H1 (cell line): Measurements from ENCODE around the gene DMRT1. TPM values are rescaled to one million over a fixed set of nuclear protein-coding genes. Genes with fewer than 3 reads are reported as not detected.

Experiments used
- CTCF ChIA-PET: fragments of 300-600 bp; sonication (Branson Sonifier 250); formaldehyde crosslinking; loops from one replicate; lab custom pipeline; 2021; ENCODE audit not compliant: partially characterized antibody; lab: Charles Lee
- POLR2A ChIA-PET: fragments of 300-600 bp; sonication (Branson Sonifier 250); formaldehyde crosslinking; loops from one replicate; lab custom pipeline; 2021; ENCODE audit warnings: inconsistent platforms; ENCODE audit not compliant: partially characterized antibody; lab: Charles Lee
- DNase-seq, 2 experiments: peaks; one replicate each; pipeline versions ENCODE4 v3.0.0 to v3.0.0-alpha.2; 2010 to 2022; ENCODE audit warnings: low spot score in 2 of 2, low read depth in 1 of 2, mixed read lengths in 1 of 2
- FAIRE-seq: peaks from 2 replicates; lab custom pipeline; 2011; peaks lifted over from hg19 to GRCh38; lab: Jason Lieb, UNC
- H2AFZ ChIP-seq: 2 replicates; pipeline ENCODE4 v1.8.1; 2012; ENCODE audit warnings: low read length, inconsistent platforms
- H2AK5ac ChIP-seq: 2 replicates; pipeline ENCODE4 v1.6.1; 2013; ENCODE audit warnings: low read depth, low read length
- H2BK120ac ChIP-seq: replicated peaks from 2 replicates; pipeline ENCODE3; 2013; ENCODE audit warnings: low read depth, low read length, inconsistent platforms
- H2BK12ac ChIP-seq: 2 replicates; pipeline ENCODE4 v1.6.1; 2013; ENCODE audit warnings: low read depth, low read length
- H2BK15ac ChIP-seq: 2 replicates; pipeline ENCODE4 v1.6.1; 2013; ENCODE audit warnings: low read length
- H2BK20ac ChIP-seq: 2 replicates; pipeline ENCODE4 v1.6.1; 2013; ENCODE audit warnings: low read length
- H2BK5ac ChIP-seq: 2 replicates; pipeline ENCODE4 v1.6.1; 2013; ENCODE audit warnings: low read depth, low read length
- H3K14ac ChIP-seq: 2 replicates; pipeline ENCODE4 v1.6.1; 2013; ENCODE audit warnings: inconsistent platforms; ENCODE audit not compliant: insufficient read length
- H3K18ac ChIP-seq: 2 replicates; pipeline ENCODE4 v1.6.1; 2013; ENCODE audit warnings: low read length; ENCODE audit errors: extremely low read depth
- H3K23ac ChIP-seq: 2 replicates; pipeline ENCODE4 v1.6.1; 2013; ENCODE audit warnings: inconsistent platforms; ENCODE audit not compliant: insufficient read length
- H3K23me2 ChIP-seq: 2 replicates; pipeline ENCODE4 v1.6.1; 2013; ENCODE audit warnings: low read depth, low read length
- H3K27ac ChIP-seq: 2 replicates; pipeline ENCODE4 v1.6.1; 2011; ENCODE audit warnings: low read depth, low read length, inconsistent platforms
- H3K27me3 ChIP-seq, 4 experiments: replicated peaks in 1 of 4; 1 replicate in 1 of 4; 2 replicates in 3 of 4; pipeline versions ENCODE4 v1.6.1 to v1.8.1; 2011 to 2013; ENCODE audit warnings: low read length in 3 of 4, mild to moderate bottlenecking in 3 of 4, inconsistent platforms in 2 of 4, mixed read lengths in 2 of 4, moderate library complexity in 1 of 4; ENCODE audit not compliant: control insufficient read depth in 3 of 4, insufficient read depth in 3 of 4; ENCODE audit errors: extremely low read depth in 1 of 4
- H3K36me3 ChIP-seq, 4 experiments: 2 replicates each; pipeline versions ENCODE4 v1.6.1 to v1.8.1; 2011 to 2013; ENCODE audit warnings: mild to moderate bottlenecking in 4 of 4, low read length in 3 of 4, moderate library complexity in 2 of 4, control low read depth in 1 of 4, inconsistent platforms in 1 of 4; ENCODE audit not compliant: insufficient read depth in 4 of 4, control insufficient read depth in 2 of 4
- H3K4ac ChIP-seq: replicated peaks from 2 replicates; pipeline ENCODE3; 2013; ENCODE audit warnings: low read length, low read depth, mixed read lengths, inconsistent platforms; ENCODE audit not compliant: insufficient read length
- H3K4me1 ChIP-seq, 4 experiments: replicated peaks in 1 of 4; 1 replicate in 1 of 4; 2 replicates in 3 of 4; pipeline versions ENCODE4 v1.6.1 to v1.8.1; 2011 to 2013; ENCODE audit warnings: low read length in 3 of 4, inconsistent platforms in 2 of 4, mixed read lengths in 1 of 4; ENCODE audit not compliant: insufficient read depth in 4 of 4, control insufficient read depth in 3 of 4
- H3K4me2 ChIP-seq, 2 experiments: 2 replicates each; pipeline versions ENCODE4 v1.6.1 to v1.8.1; 2011 to 2013; ENCODE audit warnings: low read depth in 2 of 2, low read length in 2 of 2, control low read depth in 1 of 2, inconsistent platforms in 1 of 2, mild to moderate bottlenecking in 1 of 2; ENCODE audit not compliant: insufficient read depth in 1 of 2
- H3K4me3 ChIP-seq, 4 experiments: fragments of 200-600, 300-600 bp in 1 of 4; sonication (generic), shearing (Covaris generic), sonication (Bioruptor Twin) in 1 of 4; 2 replicates each; pipeline versions ENCODE4 v1.5.1 to v1.8.1; 2011 to 2016; ENCODE audit warnings: low read length in 4 of 4, low read depth in 3 of 4, control low read depth in 2 of 4, inconsistent platforms in 2 of 4, mild to moderate bottlenecking in 2 of 4, mixed read lengths in 1 of 4, moderate library complexity in 1 of 4; ENCODE audit not compliant: insufficient read depth in 2 of 4; ENCODE audit errors: extremely low read depth in 1 of 4
- H3K56ac ChIP-seq: replicated peaks from 2 replicates; pipeline ENCODE3; 2013; ENCODE audit warnings: low read depth, mild to moderate bottlenecking, mixed read lengths, low read length, inconsistent platforms; ENCODE audit not compliant: insufficient read length
- H3K79me1 ChIP-seq: 2 replicates; pipeline ENCODE4 v1.6.1; 2013; ENCODE audit warnings: low read depth, low read length, control low read depth
- H3K79me2 ChIP-seq, 2 experiments: 2 replicates each; pipeline versions ENCODE4 v1.6.1 to v1.8.1; 2012 to 2013; ENCODE audit warnings: low read length in 2 of 2, mild to moderate bottlenecking in 2 of 2, inconsistent platforms in 1 of 2; ENCODE audit not compliant: insufficient read depth in 2 of 2, control insufficient read depth in 1 of 2
- H3K9ac ChIP-seq, 4 experiments: replicated peaks in 1 of 4; 1 replicate in 1 of 4; 2 replicates in 3 of 4; pipeline versions ENCODE4 v1.6.1 to v1.8.1; 2011 to 2013; ENCODE audit warnings: low read depth in 3 of 4, low read length in 3 of 4, control low read depth in 2 of 4, mild to moderate bottlenecking in 2 of 4, moderate library complexity in 2 of 4, inconsistent platforms in 1 of 4; ENCODE audit errors: extremely low read depth in 1 of 4
- H3K9me3 ChIP-seq, 2 experiments: 2 replicates each; pipeline versions ENCODE4 v1.6.1 to v1.8.1; 2012 to 2013; ENCODE audit warnings: mild to moderate bottlenecking in 2 of 2, moderate library complexity in 2 of 2, control low read depth in 1 of 2, inconsistent platforms in 1 of 2, low read depth in 1 of 2, low read length in 1 of 2, mixed read lengths in 1 of 2; ENCODE audit not compliant: insufficient read depth in 2 of 2
- H4K20me1 ChIP-seq, 2 experiments: replicated peaks in 1 of 2; 2 replicates each; pipeline versions ENCODE3 to v1.8.1; 2011 to 2013; ENCODE audit warnings: inconsistent platforms in 2 of 2, low read length in 2 of 2, mild to moderate bottlenecking in 1 of 2; ENCODE audit not compliant: insufficient read depth in 2 of 2, control insufficient read depth in 1 of 2
- H4K5ac ChIP-seq: 2 replicates; pipeline ENCODE4 v1.6.1; 2013; ENCODE audit warnings: low read length, low read depth, mixed read lengths, inconsistent platforms; ENCODE audit not compliant: insufficient read length
- H4K8ac ChIP-seq: 2 replicates; pipeline ENCODE4 v1.8.0; 2013; ENCODE audit warnings: mild to moderate bottlenecking, moderate library complexity, low read length, inconsistent platforms; ENCODE audit not compliant: insufficient read depth; ENCODE audit errors: extremely low read depth
- H4K91ac ChIP-seq: replicated peaks from 2 replicates; pipeline ENCODE3; 2013; ENCODE audit warnings: low read length, mixed read lengths, inconsistent platforms; ENCODE audit not compliant: insufficient read length
- ATF3 ChIP-seq: IDR thresholded peaks from 2 replicates; pipeline ENCODE4 v1.6.1; 2011; ENCODE audit warnings: low read depth, mild to moderate bottlenecking, low read length; ENCODE audit not compliant: insufficient read depth
- BCL11A ChIP-seq, 2 experiments: IDR thresholded peaks; one replicate each; pipeline ENCODE4 v1.6.1; 2011; ENCODE audit warnings: low read depth in 2 of 2, low read length in 2 of 2, mild to moderate bottlenecking in 2 of 2
- CHD1 ChIP-seq: IDR thresholded peaks from 2 replicates; pipeline ENCODE4 v1.6.1; 2012; ENCODE audit warnings: low read depth, low read length, improper control_type of control experiment
- E2F6 ChIP-seq: IDR thresholded peaks from 2 replicates; pipeline ENCODE4 v1.6.1; 2012; ENCODE audit warnings: inconsistent platforms
- GABPA ChIP-seq: IDR thresholded peaks from 2 replicates; pipeline ENCODE4 v1.6.1; 2011; ENCODE audit warnings: mild to moderate bottlenecking, low read length, moderate library complexity, borderline replicate concordance; ENCODE audit not compliant: insufficient read depth
- GTF2F1 ChIP-seq: IDR thresholded peaks from 2 replicates; pipeline ENCODE4 v1.6.1; 2012; ENCODE audit warnings: low read depth, low read length, improper control_type of control experiment, borderline replicate concordance
- MAX ChIP-seq: IDR thresholded peaks from 2 replicates; pipeline ENCODE4 v1.6.1; 2012; ENCODE audit warnings: inconsistent platforms
- POU5F1 ChIP-seq: IDR thresholded peaks from 2 replicates; pipeline ENCODE4 v1.6.1; 2011; ENCODE audit warnings: low read depth, mild to moderate bottlenecking, low read length, moderate library complexity
- RBBP5 ChIP-seq: IDR thresholded peaks from 2 replicates; pipeline ENCODE4 v1.7.1; 2012; ENCODE audit warnings: low read depth, mild to moderate bottlenecking, inconsistent platforms, low read length, moderate library complexity, borderline replicate concordance
- SIN3A ChIP-seq, 2 experiments: IDR thresholded peaks in 1 of 2; conservative IDR thresholded peaks in 1 of 2; 2 replicates each; pipeline ENCODE4 v1.6.1; 2011 to 2012; ENCODE audit warnings: low read length in 2 of 2, improper control_type of control experiment in 1 of 2, low read depth in 1 of 2, mild to moderate bottlenecking in 1 of 2
- WGBS, 2 experiments: shearing (Covaris generic) in 1 of 2; methylation state at CpG; one replicate each; pipeline versions ENCODE4 v1.1.6 to v1.1.7; 2013 to 2015; ENCODE audit warnings: low lambda C conversion rate in 2 of 2, mixed read lengths in 2 of 2, inconsistent platforms in 1 of 2, low coverage in 1 of 2, missing lambda C conversion rate in 1 of 2; ENCODE audit not compliant: insufficient replicate concordance in 2 of 2, insufficient coverage in 1 of 2, insufficient read length in 1 of 2; ENCODE audit errors: extremely low coverage in 1 of 2, missing lambda C conversion rate in 1 of 2; 5-methylcytosine and 5-hydroxymethylcytosine counted together
- polyA plus RNA-seq, 7 experiments: library from polyadenylated mRNA; depleted of rRNA in 3 of 7; stranded (reverse) in 5 of 7; unstranded in 2 of 7; fragments of >200 nt in 5 of 7; fragments of 200-250 nt in 2 of 7; gene quantifications; 1 replicate in 5 of 7; 2 replicates in 1 of 7; 4 replicates in 1 of 7; pipeline versions ENCODE4 v1.2.1 to v1.2.3, GENCODE V29; 2011 to 2013; ENCODE audit warnings: missing spikeins in 2 of 7, mixed read lengths in 2 of 7
- total RNA-seq: library from RNA; stranded (reverse); fragmentation: NEBNext Ultra II Directional; extraction: Animal tissue kit (Norgen Biotek cat#: 25700); gene quantifications from 2 replicates; pipeline ENCODE4 v1.2.1, GENCODE V29; 2021

Gene DMRT1
- total and polyA plus RNA-seq, 2 of the 8 experiments (the other 6 are each of a cell fraction or from before 2014, with no cell fraction given) = 0.15 TPM; not detected in 1

DNA sequence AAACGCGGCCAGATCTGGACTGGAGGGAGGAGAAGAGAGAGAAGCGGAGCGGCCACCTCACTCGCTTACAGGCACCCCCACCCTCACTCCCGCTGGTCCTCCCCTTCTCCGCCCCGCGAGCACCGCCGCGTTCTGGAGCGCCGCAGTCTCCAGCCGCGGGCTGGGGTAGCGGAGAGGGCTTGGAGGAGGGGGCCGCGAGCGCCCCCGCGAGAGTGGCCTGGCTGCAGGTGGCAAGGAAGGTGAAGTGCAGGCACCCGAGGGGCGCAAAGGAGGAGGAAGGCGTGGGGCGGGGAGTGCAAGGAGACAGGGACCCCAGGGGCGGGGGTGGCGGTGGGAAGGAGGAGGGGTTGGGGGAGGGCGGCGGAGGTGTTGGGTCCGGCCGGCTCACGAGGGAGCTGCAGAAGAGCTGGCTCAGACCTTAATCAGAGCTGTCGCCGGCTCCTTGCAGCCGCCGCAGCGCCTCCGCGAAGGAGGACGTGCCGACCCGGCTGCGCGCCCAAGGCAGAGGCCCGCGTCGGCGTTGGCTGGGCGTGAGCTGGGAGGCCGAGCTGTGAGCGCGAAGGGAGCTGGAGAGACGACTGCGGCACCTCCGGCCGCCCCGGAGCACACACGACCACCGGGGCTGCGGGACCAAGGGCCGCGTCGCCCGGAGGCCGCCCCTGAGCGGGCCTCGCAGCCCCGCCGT lies 134.9 kb downstream of the DMRT1 start, which contains the start of gene DMRT3:
TSS of gene DMRT3 (plus strand) at position 398 of the 685 bp plus-strand sequence. CDS start 347 bp downstream, outside the sequence.
- Histone ChIP-seq H2BK15ac (peak within 1 kb of the TSS; percentile 81; the same call in 1 of the 2 replicates), H2BK120ac (no peak within 1 kb of the TSS), H2AK5ac (no peak within 1 kb of the TSS), H2BK20ac (no peak within 1 kb of the TSS), H3K79me1 (no peaks in the 10 kb centered on the region), H3K23me2 (peaks cover 19% of the 10 kb centered on the region; the same call in 1 of the 2 replicates), H4K91ac (no peak within 1 kb of the TSS), H4K8ac (no peak within 1 kb of the TSS; the same call in 1 of the 2 replicates), H2BK5ac (no peak within 1 kb of the TSS), H2AFZ (no peak within 1 kb of the TSS), H3K4me2 (peak within 1 kb of the TSS; percentile 87 to 92), H3K9ac (no peak within 1 kb of the TSS), H3K9me3 (no peaks in the 10 kb centered on the region), H3K36me3 (peaks cover 0 to 10% (median 0%) of the 10 kb centered on the region in 4 experiments; a peak in 1 of 8 replicates), H3K14ac (no peak within 1 kb of the TSS), H3K4ac (no peak within 1 kb of the TSS), H3K23ac (no peak within 1 kb of the TSS), H3K4me1 (peaks cover 13 to 36% (median 23%) of the 10 kb centered on the region in 4 experiments), H2BK12ac (peak within 1 kb of the TSS; percentile 84; the same call in 1 of the 2 replicates), H3K27ac (no peak within 1 kb of the TSS), H3K4me3 (peak within 1 kb of the TSS; percentile 33 to 63 (median 40)), H3K27me3 (peaks cover 77 to 96% (median 92%) of the 10 kb centered on the region in 4 experiments), H3K18ac (no peak within 1 kb of the TSS; the same call in none of the 2 replicates), H4K20me1 (peaks cover 14 to 30% of the 10 kb centered on the region in 2 experiments), H4K5ac (no peak within 1 kb of the TSS), H3K56ac (no peak within 1 kb of the TSS), H3K79me2 (no peaks in the 10 kb centered on the region)
- DNase-seq (peak in 1 of 2 experiments; percentile 83), FAIRE-seq (no peak)
- ChIA-PET CTCF (interaction anchor here (0.6 to 7.5 kb wide), 11 partner anchors 10 to 140 kb away, joined by 3 to 108 read pairs (median 4); no protein-coding TSS in a partner anchor), POLR2A (no interaction called here)
- WGBS, 2 experiments = 1% methylated on average over 40 of the region's 70 CpGs; no CpG with 5 or more reads in 1 of the 2 experiments
- TF ChIP-seq GTF2F1 (no peak), CHD1 (no peak), E2F6 (no peak), RBBP5 (peak; percentile 60; the same call in 1 of the 2 replicates), POU5F1 (no peak), BCL11A (IDR thresholded peaks at IDR 0.05; ENCODE audit: low read depth in 2 of 2, low read length in 2 of 2) (no peak), GABPA (no peak), SIN3A (conservative IDR thresholded peaks at IDR 0.05 in 1 of 2, IDR thresholded peaks at IDR 0.05 in 1 of 2; ENCODE audit: low read depth in 1 of 2, low read length in 2 of 2) (no peak), ATF3 (no peak), MAX (peak; percentile 18; the same call in 1 of the 2 replicates)
